Gastrocnemius medialis (tissue), 4 donors: ENCODE data around the gene IL20RB. TPM values are rescaled to one million over a fixed set of nuclear protein-coding genes. Genes with fewer than 3 reads are reported as not detected.
A peak's percentile ranks its signal among the peaks of the same experiment; 100 is the strongest.

ENCODE experiments used
- ATAC-seq, 2 donors: fragments of 150-250 bp; one replicate each; pipeline ENCODE4 v1.9.1; 2016
- DNase-seq, 2 donors: peaks; one replicate each; pipeline ENCODE4 v3.0.0-alpha.2; 2019
- H3K27ac ChIP-seq, 4 donors: fragments of 200-600 bp; sonication (generic); 1 replicate in 1 of 4; 2 replicates in 3 of 4; pipeline ENCODE4 v1.5.1; 2016 to 2018; ENCODE audit warnings: mild to moderate bottlenecking in 2 of 4, moderate library complexity in 1 of 4
- H3K27me3 ChIP-seq, 3 donors: fragments of 200-600 bp; sonication (generic) in 2 of 3; 1 replicate in 1 of 3; 2 replicates in 2 of 3; pipeline versions ENCODE4 v1.5.1 to v1.6.0; 2016 to 2019; ENCODE audit warnings: mild to moderate bottlenecking in 1 of 3, moderate library complexity in 1 of 3
- H3K36me3 ChIP-seq, 2 donors: fragments of 200-600 bp; sonication (generic) in 1 of 2; one replicate each; pipeline ENCODE4 v1.5.1; 2017 to 2018
- H3K4me1 ChIP-seq, 2 donors: fragments of 200-600 bp; sonication (generic) in 1 of 2; one replicate each; pipeline ENCODE4 v1.5.1; 2016 to 2017; ENCODE audit warnings: mild to moderate bottlenecking in 2 of 2
- H3K4me3 ChIP-seq, 4 donors: fragments of 200-600 bp; sonication (generic) in 3 of 4; 1 replicate in 1 of 4; 2 replicates in 3 of 4; pipeline ENCODE4 v1.5.1; 2016 to 2019; ENCODE audit warnings: mild to moderate bottlenecking in 2 of 4
- H3K9me3 ChIP-seq, 3 donors: fragments of 200-600 bp; sonication (generic) in 2 of 3; 1 replicate in 1 of 3; 2 replicates in 2 of 3; pipeline ENCODE4 v1.5.1; 2016 to 2019
- CTCF ChIP-seq, 5 experiments: fragments of 450-650 bp in 3 of 5; fragments of 200-600 bp in 2 of 5; sonication (generic) in 2 of 5; IDR thresholded peaks in 4 of 5; conservative IDR thresholded peaks in 1 of 5; 1 replicate in 4 of 5; 2 replicates in 1 of 5; pipeline ENCODE4 v1.5.1; 2016 to 2019; ENCODE audit warnings: antibody characterized with exemption in 5 of 5, mild to moderate bottlenecking in 3 of 5, moderate library complexity in 3 of 5
- POLR2A ChIP-seq, 2 donors: fragments of 450-650 bp; IDR thresholded peaks; one replicate each; pipeline ENCODE4 v1.6.1; 2017; ENCODE audit warnings: antibody characterized with exemption in 2 of 2, mild to moderate bottlenecking in 2 of 2, moderate library complexity in 2 of 2
- in situ Hi-C, 4 donors: fragments of 200-750 bp; cut with MboI; loops; one replicate each; pipeline versions ENCODE4 v1.15.0 to v1.8.0; 2017; ENCODE audit warnings: low sequenced_read_pairs in 4 of 4
- intact Hi-C: fragments of 100-400 bp; cut with DNase I; formaldehyde crosslinking; loops from one replicate; pipeline ENCODE4 v1.15.1; 2023; ENCODE audit warnings: low total_unique reads
- total RNA-seq, 4 donors: library from RNA; depleted of rRNA; stranded (reverse); fragments of >200 nt; gene quantifications; one replicate each; pipeline versions ENCODE4 v1.1.0 to v1.2.3, GENCODE V29; 2016

Gene IL20RB
- total RNA-seq, result under 1 TPM; 0.38 to 0.63 (median 0.52) TPM

DNA sequence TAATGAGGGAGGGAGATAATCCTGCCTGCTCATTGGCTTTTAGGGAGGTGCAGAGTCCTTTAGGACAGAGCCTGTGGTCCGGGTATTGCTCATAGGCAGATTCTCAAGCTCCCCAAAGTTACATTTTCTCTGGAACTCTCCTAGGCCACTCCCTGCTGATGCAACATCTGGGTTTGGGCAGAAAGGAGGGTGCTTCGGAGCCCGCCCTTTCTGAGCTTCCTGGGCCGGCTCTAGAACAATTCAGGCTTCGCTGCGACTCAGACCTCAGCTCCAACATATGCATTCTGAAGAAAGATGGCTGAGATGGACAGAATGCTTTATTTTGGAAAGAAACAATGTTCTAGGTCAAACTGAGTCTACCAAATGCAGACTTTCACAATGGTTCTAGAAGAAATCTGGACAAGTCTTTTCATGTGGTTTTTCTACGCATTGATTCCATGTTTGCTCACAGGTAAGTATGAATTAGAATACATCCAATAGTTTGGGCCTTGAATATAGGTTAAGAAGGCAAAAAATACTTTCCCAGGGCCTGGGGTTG is at the start of gene IL20RB:
TSS of gene IL20RB (plus strand) at position 233 of the 538 bp plus-strand sequence. CDS start at position 364, 131 bp downstream.
- no peak within 1 kb of the TSS for H3K27ac ChIP-seq
- H3K4me1 ChIP-seq, result no peaks in the 10 kb centered on the region
- peak; percentile 26 to 36 for ATAC-seq
- H3K27me3 ChIP-seq, result no peaks in the 10 kb centered on the region
- intact Hi-C loops (no loop called here), in situ Hi-C loops (no loop called here)
- no peak for TF ChIP-seq POLR2A (IDR thresholded peaks at IDR 0.05)
- no peak for TF ChIP-seq CTCF (IDR thresholded peaks at IDR 0.05 in 4 of 5, conservative IDR thresholded peaks at IDR 0.05 in 1 of 5)
- H3K4me3 ChIP-seq, result no peak within 1 kb of the TSS
- no peaks in the 10 kb centered on the region for H3K36me3 ChIP-seq
- no peak for DNase-seq
- H3K9me3 ChIP-seq, result no peaks in the 10 kb centered on the region

GRCh38 chr3:136908297-136908696 is 49.5 kb upstream of the IL20RB start:
- no peak for TF ChIP-seq CTCF (IDR thresholded peaks at IDR 0.05 in 4 of 5, conservative IDR thresholded peaks at IDR 0.05 in 1 of 5)
- TF ChIP-seq POLR2A (IDR thresholded peaks at IDR 0.05), result no peak
- Histone ChIP-seq H3K4me1 (peaks cover 24 to 40% of the 10 kb centered on the region in 2 donors), H3K36me3 (no peaks in the 10 kb centered on the region), H3K27me3 (no peaks in the 10 kb centered on the region), H3K27ac (no peak overlapping the region), H3K9me3 (no peaks in the 10 kb centered on the region), H3K4me3 (no peak overlapping the region)
- ATAC-seq (no peak), DNase-seq (no peak)
- in situ Hi-C loops (no loop called here), intact Hi-C loops (no loop called here)

DNA sequence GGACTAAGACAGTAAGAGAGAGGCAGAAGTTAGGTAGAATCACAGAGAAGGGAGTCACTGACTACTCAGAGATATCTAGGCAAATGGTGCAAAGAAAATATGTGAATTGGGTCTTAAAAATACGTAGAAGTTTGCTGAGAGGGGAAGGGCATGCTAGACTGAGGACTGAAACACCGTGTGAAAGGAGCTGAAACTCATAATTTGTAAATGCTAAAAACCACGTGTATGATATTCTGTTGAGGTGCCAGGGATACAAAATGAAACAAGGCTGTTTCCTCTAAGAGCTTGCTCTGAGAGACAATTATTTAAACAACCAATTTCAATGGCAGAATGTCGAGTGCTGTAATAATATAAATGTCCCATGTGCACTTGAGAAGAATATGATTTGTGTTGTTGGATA is 48.6 kb upstream of the IL20RB start:
- H3K4me1 ChIP-seq, result peaks cover 24 to 40% of the 10 kb centered on the region in 2 donors
- no peak for DNase-seq
- no peaks in the 10 kb centered on the region for H3K9me3 ChIP-seq

GRCh38 chr3:136910697-136911096 is 47.1 kb upstream of the IL20RB start:
- Histone ChIP-seq H3K27ac (no peak overlapping the region), H3K36me3 (no peaks in the 10 kb centered on the region), H3K4me1 (peaks cover 27 to 39% of the 10 kb centered on the region in 2 donors), H3K4me3 (no peak overlapping the region), H3K9me3 (no peaks in the 10 kb centered on the region), H3K27me3 (no peaks in the 10 kb centered on the region)
- TF ChIP-seq POLR2A (IDR thresholded peaks at IDR 0.05) (no peak), CTCF (IDR thresholded peaks at IDR 0.05 in 4 of 5, conservative IDR thresholded peaks at IDR 0.05 in 1 of 5) (no peak)
- ATAC-seq (peak in 1 of 2 donors; percentile 61), DNase-seq (no peak)
- in situ Hi-C loops, result no loop called here
- intact Hi-C loops, result no loop called here

More for the DNA sequence above, 48.6 kb upstream of the IL20RB start:
- H3K27me3 ChIP-seq, result no peaks in the 10 kb centered on the region
- in situ Hi-C loops, result no loop called here
- no peak for ATAC-seq
- intact Hi-C loops, result no loop called here
- peak overlapping the region in 2 of 4 donors; percentile 31 to 38 for H3K27ac ChIP-seq
- TF ChIP-seq CTCF (IDR thresholded peaks at IDR 0.05 in 4 of 5, conservative IDR thresholded peaks at IDR 0.05 in 1 of 5), result no peak
- no peak overlapping the region for H3K4me3 ChIP-seq
- no peaks in the 10 kb centered on the region for H3K36me3 ChIP-seq

GRCh38 chr3:136913168-136913567 is 44.6 kb upstream of the IL20RB start:
- DNase-seq (no peak), ATAC-seq (no peak)
- H3K27ac ChIP-seq, result no peak overlapping the region
- no peaks in the 10 kb centered on the region for H3K36me3 ChIP-seq
- in situ Hi-C loops (no loop called here), intact Hi-C loops (no loop called here)
- no peaks in the 10 kb centered on the region for H3K27me3 ChIP-seq
- peaks cover 33 to 34% of the 10 kb centered on the region in 2 donors for H3K4me1 ChIP-seq
- TF ChIP-seq POLR2A (IDR thresholded peaks at IDR 0.05) (no peak), CTCF (IDR thresholded peaks at IDR 0.05 in 4 of 5, conservative IDR thresholded peaks at IDR 0.05 in 1 of 5) (no peak)
- H3K9me3 ChIP-seq, result no peaks in the 10 kb centered on the region
- H3K4me3 ChIP-seq, result no peak overlapping the region
